ENCODE results near the gene MRPS18A. TPM values are rescaled to one million over a fixed set of nuclear protein-coding genes. Genes with fewer than 3 reads are reported as not detected.
A peak's percentile ranks its signal among the peaks of the same experiment; 100 is the strongest.
"Not testable (repeated sequence)": the region's sequence is repeated elsewhere in the genome, so short reads cannot be mapped to it uniquely, and the experiment has no call there.

MRPS18A gene
- total RNA-seq, 1 experiment from 2014 or later = 54.8 TPM

DNA sequence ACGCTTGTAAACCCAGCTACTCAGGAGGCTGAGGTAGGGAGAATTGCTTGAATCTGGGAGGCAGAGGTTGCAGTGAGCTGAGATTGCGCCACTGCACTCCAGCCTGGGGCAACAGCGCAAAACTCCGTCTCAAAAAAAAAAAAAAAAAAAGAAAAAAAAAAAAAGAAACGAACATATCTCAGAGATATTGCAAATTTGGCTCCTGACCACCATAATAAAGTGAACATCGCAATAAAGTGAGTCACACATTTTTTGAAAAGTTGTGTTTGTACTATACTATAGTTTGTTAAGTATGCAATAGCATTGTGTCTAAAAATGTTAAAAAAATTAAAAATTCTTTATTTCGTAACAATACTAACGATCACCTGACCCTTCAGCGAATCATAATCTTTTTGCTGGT is 29.4 kb downstream of the MRPS18A start:
- no peaks in the 10 kb centered on the region for H3K79me2 ChIP-seq (ENCODE audit: low read depth)
- H3K27ac ChIP-seq = no peak overlapping the region
- H3F3A ChIP-seq (ENCODE audit: insufficient read depth, low read depth) = peaks cover 6% of the 10 kb centered on the region; the same call in 1 of the 2 replicates
- CTCF ChIA-PET = no interaction called here
- POLR2A ChIA-PET (ENCODE audit: unreplicated experiment) = no interaction called here
- H3K4me3 ChIP-seq = no peak overlapping the region
- intact Hi-C loops (cut with micrococcal nuclease; ENCODE audit: unreplicated experiment) = no loop called here
- no peak overlapping the region for H2AFZ ChIP-seq
- no peaks in the 10 kb centered on the region for H4K20me1 ChIP-seq (ENCODE audit: insufficient read depth)
- peaks cover 6% of the 10 kb centered on the region; the same call in 1 of the 2 replicates for H3K9me3 ChIP-seq (ENCODE audit: insufficient read depth, low read depth)
- H3K36me3 ChIP-seq (ENCODE audit: low read depth) = no peaks in the 10 kb centered on the region
- no peaks in the 10 kb centered on the region for H3K27me3 ChIP-seq (ENCODE audit: insufficient read depth, low read depth)
- no peaks in the 10 kb centered on the region for H3K4me1 ChIP-seq (replicated peaks; ENCODE audit: insufficient read depth)
- H3K9me2 ChIP-seq (ENCODE audit: insufficient read depth) = no peaks in the 10 kb centered on the region
- no peak overlapping the region for H3K4me2 ChIP-seq
- no TSS peak for BruUV-seq (replicated peaks)
- TF ChIP-seq, protein P1, sequence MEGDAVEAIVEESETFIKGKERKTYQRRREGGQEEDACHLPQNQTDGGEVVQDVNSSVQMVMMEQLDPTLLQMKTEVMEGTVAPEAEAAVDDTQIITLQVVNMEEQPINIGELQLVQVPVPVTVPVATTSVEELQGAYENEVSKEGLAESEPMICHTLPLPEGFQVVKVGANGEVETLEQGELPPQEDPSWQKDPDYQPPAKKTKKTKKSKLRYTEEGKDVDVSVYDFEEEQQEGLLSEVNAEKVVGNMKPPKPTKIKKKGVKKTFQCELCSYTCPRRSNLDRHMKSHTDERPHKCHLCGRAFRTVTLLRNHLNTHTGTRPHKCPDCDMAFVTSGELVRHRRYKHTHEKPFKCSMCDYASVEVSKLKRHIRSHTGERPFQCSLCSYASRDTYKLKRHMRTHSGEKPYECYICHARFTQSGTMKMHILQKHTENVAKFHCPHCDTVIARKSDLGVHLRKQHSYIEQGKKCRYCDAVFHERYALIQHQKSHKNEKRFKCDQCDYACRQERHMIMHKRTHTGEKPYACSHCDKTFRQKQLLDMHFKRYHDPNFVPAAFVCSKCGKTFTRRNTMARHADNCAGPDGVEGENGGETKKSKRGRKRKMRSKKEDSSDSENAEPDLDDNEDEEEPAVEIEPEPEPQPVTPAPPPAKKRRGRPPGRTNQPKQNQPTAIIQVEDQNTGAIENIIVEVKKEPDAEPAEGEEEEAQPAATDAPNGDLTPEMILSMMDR (conservative IDR thresholded peaks at IDR 0.05) = no peak
- TF ChIP-seq EZH2 (IDR thresholded peaks at IDR 0.05; ENCODE audit: low read depth) = no peak
- DNase-seq = peak in 1 of 2 experiments; percentile 38

DNA sequence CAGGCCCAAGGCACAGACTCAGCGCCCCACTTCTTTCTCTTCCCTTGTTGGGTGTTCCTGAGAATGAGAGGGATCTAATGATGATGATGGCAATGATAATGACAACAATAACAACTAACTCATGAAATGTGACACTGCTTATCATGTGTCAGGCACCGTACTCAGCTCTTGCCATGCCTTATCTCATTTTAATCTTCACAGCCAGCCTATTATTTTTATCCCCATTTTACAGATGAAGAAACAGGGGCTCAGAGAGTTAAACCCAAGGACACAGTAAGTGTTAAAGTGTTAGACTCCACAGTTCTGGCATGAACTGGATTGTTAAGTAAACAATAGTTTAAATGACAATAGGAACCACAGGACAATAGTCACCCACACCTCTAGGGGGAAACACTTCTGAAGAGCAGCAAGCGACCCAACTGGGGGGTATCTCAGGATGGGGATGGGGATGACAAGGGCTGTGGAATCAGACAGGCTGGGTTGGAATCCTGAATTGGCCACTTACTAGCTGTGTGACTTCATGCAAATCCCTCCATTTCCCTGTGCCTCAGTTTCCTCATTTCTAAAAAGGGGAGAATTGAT is 30.3 kb downstream of the MRPS18A start:
- Histone ChIP-seq H3K9me2 (ENCODE audit: insufficient read depth) (no peaks in the 10 kb centered on the region), H3K27ac (no peak overlapping the region), H3K4me1 (replicated peaks; ENCODE audit: insufficient read depth) (no peaks in the 10 kb centered on the region), H3K4me3 (no peak overlapping the region), H3K36me3 (ENCODE audit: low read depth) (no peaks in the 10 kb centered on the region), H2AFZ (no peak overlapping the region), H3K79me2 (ENCODE audit: low read depth) (no peaks in the 10 kb centered on the region), H4K20me1 (ENCODE audit: insufficient read depth) (no peaks in the 10 kb centered on the region), H3K4me2 (no peak overlapping the region), H3K9me3 (ENCODE audit: insufficient read depth, low read depth) (peaks cover 6% of the 10 kb centered on the region; the same call in 1 of the 2 replicates), H3F3A (ENCODE audit: insufficient read depth, low read depth) (peaks cover 6% of the 10 kb centered on the region; the same call in 1 of the 2 replicates), H3K27me3 (ENCODE audit: insufficient read depth, low read depth) (no peaks in the 10 kb centered on the region)
- ChIA-PET POLR2A (ENCODE audit: unreplicated experiment) (no interaction called here), CTCF (no interaction called here)
- TF ChIP-seq, protein P1 (conservative IDR thresholded peaks at IDR 0.05) = no peak
- TF ChIP-seq EZH2 (IDR thresholded peaks at IDR 0.05; ENCODE audit: low read depth) = no peak
- BruUV-seq (replicated peaks) = no TSS peak
- intact Hi-C loops (cut with micrococcal nuclease; ENCODE audit: unreplicated experiment) = no loop called here
- no peak for DNase-seq

- H3K4me1 ChIP-seq (replicated peaks; ENCODE audit: insufficient read depth); H3K9me2 ChIP-seq (ENCODE audit: insufficient read depth); H3K36me3 ChIP-seq (ENCODE audit: low read depth); intact Hi-C loops (cut with micrococcal nuclease; ENCODE audit: unreplicated experiment); H3K4me2 ChIP-seq; H3K27me3 ChIP-seq (ENCODE audit: insufficient read depth, low read depth); DNase-seq; H3K27ac ChIP-seq; H3F3A ChIP-seq (ENCODE audit: insufficient read depth, low read depth); H3K79me2 ChIP-seq (ENCODE audit: low read depth); BruUV-seq (replicated peaks); H2AFZ ChIP-seq; H3K9me3 ChIP-seq (ENCODE audit: insufficient read depth, low read depth); H4K20me1 ChIP-seq (ENCODE audit: insufficient read depth); H3K4me3 ChIP-seq: not testable (repeated sequence)
- ChIA-PET CTCF (interaction anchor here (0.7 kb wide), 1 partner anchor 16 kb away, joined by 18 read pairs; no protein-coding TSS in a partner anchor), POLR2A (ENCODE audit: unreplicated experiment) (interaction anchor here (0.5 kb wide), 1 partner anchor 68 kb away, joined by 4 read pairs; no protein-coding TSS in a partner anchor)
These were observed 34.8 kb downstream of the MRPS18A start for GRCh38 chr6:43652822-43653221.

GRCh38 chr6:43648248-43648647 is 39.3 kb downstream of the MRPS18A start:
- Histone ChIP-seq H3K4me1 (replicated peaks; ENCODE audit: insufficient read depth) (no peaks in the 10 kb centered on the region), H3K9me2 (ENCODE audit: insufficient read depth) (no peaks in the 10 kb centered on the region), H3K79me2 (ENCODE audit: low read depth) (no peaks in the 10 kb centered on the region), H3F3A (ENCODE audit: insufficient read depth, low read depth) (no peaks in the 10 kb centered on the region), H4K20me1 (ENCODE audit: insufficient read depth) (no peaks in the 10 kb centered on the region), H3K36me3 (ENCODE audit: low read depth) (no peaks in the 10 kb centered on the region), H3K27ac (no peak overlapping the region), H3K4me3 (no peak overlapping the region), H2AFZ (no peak overlapping the region), H3K9me3 (ENCODE audit: insufficient read depth, low read depth) (no peaks in the 10 kb centered on the region), H3K27me3 (ENCODE audit: insufficient read depth, low read depth) (no peaks in the 10 kb centered on the region), H3K4me2 (no peak overlapping the region)
- intact Hi-C loops (cut with micrococcal nuclease; ENCODE audit: unreplicated experiment) = no loop called here
- DNase-seq = no peak
- TF ChIP-seq, protein P1 (conservative IDR thresholded peaks at IDR 0.05) = no peak
- no peak for TF ChIP-seq EZH2 (IDR thresholded peaks at IDR 0.05; ENCODE audit: low read depth)
- POLR2A ChIA-PET (ENCODE audit: unreplicated experiment) = no interaction called here
- CTCF ChIA-PET = no interaction called here
- no TSS peak for BruUV-seq (replicated peaks)

Data from PC-9 (cell line).